Stimulated activated CD4-positive, alpha-beta T cell treated with anti-CD3 and anti-CD28 coated beads, Interleukin-15, amount 100 ng/mL, for 24 hours (primary cell): ENCODE data around the gene SARDH.

Source experiments
- DNase-seq: peaks from one replicate; pipeline ENCODE4 v3.0.0-alpha.2; 2020

The SARDH gene

DNA sequence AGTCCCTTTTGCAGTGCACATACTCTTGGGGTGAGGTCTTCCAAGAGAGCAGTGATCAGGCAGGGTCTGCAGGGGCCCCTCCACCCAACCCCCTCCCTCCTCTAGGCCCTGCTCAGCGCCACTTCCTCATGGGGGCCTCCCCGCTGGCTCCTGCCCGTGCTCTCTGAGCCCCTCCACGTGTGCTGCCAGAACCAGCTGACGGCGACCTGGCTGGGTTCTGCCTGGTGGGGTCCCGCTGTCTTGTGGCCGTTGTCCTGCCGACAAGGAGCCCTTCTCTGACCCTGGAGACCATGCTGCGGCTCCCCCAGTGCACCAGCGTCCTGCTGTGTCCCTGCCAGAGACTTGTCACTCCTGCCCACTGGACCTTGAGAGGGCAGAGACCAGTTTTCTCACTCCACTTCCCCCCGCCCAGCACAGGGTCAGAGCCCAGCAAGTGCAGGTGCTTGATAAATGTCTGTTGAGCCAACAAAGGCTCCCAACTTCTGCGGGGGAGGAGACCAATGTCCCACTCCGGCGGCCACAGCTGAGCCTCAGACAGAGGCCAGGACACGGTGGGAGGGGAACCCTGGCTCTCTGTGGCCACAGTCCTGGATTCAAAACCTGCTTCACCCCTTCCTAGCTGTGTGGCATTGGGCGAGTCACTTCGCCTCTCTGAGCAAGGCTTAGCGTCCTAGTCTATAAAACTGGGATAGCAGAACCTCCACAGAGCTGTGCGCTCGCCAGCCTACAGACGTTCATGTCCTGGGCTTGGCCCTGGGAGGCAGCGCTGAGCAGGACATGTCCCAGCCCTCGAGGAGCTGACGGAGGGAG, 24.8 kb downstream of the SARDH start:
- DNase-seq = no peak

DNA sequence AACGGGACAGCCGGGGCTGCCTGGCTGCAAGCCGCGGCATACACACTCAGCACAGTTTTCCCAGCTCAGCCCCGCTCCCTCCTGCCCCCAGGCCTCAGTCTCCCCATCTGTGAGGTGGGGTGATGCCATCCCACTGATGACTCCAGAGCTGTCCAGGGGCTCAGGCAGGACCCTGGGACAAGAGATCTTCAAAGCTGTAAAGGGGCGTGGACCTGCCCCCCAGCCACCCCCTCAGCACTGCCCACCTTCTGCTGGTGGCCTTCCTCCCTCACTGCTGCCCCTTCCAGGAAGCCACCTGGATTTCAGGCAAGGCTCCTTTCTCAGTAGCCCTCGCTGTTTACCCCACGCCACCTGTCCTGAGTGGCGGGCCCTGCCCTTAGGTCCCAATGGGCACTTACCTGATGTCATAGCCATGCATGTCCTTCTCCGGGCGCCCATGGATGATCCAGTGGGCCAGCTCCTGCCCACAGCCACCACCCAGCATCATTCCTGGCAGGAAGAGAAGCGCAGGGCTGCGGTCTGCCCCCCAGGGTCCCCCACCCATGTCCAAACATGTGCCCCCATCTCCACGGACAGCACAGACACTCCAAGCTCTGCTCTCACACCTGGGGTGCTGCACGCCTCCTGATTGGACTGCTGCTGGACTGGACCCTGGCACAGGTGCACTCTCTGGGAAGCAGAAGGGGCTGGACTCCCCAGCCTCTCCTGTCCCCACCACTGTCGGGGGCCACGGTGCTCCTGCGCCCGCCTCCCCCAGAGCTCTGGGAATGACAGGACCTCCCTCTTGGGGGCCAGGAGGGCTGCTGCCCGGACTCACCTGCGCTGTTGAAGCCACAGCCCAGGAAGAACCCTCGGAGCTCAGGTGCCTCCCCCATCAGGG, 25.7 kb downstream of the SARDH start:
- no peak for DNase-seq

DNA sequence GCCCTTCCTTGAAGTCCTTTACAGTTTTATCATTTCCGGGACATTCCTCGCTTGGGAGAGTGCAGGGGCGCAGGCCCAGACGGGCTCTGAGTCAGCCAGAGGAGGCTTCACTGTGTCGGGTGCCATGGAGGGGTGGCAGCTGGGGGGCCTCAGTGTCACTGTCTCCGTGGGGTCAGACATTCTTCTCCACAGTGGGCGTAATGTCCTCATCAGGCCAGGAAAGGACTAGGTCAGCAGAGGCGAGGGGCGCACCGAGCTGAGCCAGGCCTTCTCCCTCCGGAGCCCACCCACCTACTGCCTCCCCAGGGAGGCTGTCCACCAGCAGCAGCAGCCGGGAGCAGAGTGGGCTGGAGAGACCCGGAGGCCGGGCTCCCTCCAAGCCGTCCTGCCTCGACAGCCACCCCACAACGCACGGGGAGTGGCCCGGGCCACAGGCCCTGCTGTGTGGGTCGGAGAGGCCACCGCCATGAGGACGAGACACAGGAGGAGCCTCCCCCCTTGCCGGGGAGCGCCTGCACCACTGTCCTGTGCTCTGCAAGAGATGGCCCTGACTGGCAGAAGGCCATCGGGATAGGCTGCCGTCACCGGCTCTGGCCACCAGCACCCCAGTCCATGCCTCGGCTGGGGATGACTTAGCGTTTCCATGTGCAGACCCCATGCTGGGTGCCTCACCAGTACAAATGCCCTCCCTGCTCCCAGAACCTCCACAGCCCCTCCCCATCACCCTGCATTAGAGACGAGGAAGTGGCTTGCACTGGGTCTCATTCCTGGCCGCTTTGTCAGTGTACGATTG, 26.5 kb downstream of the SARDH start:
- DNase-seq = no peak

DNA sequence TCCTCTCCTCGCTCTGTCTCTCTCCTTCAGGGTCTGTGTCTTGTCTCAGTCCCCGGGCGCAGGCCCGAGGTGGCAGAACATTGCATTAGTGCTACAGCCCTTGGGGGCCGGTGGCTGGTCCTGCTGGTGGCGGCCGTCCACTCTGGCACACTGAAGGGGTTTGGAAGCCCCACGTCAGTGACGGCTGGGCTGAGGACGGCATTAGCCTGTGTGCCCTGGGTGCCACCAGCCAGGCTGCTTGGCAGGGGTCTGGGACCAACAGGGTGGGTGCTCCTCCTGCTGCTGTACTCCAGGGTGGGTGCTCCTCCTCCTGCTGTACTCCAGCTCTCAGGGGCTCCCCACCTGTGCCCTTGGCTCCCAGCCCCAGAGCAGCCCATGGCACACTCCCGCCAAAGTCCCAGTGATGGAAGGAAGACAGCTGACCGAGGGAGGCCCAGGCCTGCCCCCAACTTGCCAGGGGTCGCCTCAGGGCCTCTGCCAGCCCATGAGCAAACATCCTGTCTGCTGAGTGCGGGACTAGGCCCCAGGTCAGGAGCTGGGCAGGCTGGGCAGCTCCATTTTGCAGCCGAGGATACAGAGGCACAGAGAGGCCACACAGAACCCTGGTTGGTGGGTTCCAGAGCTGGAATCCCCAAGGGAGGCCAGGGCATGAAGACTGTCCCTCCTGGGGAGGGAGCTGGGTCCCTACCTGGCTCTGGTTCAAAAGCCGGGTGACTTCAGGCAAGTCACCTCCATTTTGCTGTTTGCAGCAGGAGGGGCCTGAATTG, 27.3 kb downstream of the SARDH start:
- DNase-seq = no peak

DNA sequence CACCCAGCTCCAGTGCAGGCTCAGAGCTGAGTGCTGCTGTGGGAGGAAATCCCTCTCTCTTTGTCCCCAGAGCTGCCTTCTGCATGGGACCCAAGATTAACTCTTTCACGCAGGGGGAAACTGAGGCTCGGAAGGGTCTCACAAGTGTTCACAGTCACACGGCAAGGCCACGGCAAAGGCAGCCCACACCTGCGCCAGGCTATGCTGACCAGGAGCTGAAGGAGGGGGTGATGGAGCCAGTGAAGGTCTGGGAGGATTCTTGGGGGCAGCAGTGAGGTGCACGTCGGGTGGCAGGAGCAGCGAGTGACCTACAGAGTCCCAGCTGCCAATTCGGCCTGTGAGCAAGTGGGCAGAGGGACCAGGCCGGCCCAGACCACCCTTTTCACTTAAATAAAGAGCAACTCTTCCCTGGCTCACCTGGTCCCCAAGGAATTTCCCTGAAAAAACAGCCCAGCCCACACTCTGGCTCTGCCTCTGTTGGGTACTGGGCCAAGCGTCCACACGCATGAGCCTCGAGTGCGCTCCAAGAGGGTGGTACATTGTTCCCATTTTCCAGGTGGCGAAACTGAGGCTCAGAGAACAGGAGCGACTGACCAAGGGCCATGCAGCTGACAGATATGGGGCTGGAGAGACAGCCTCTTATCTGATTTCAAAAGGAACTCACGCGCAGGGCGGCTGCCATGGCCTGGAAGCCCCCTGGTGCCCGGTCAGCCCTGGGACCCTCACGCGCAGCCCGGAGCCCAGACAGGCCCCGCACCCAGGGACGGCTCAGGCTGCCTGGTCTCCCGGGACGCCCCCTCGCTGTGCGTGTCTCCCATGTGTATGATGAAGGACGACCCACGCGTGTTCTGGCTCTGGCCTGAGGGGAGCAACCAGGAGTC, 28.2 kb downstream of the SARDH start:
- no peak for DNase-seq

DNA sequence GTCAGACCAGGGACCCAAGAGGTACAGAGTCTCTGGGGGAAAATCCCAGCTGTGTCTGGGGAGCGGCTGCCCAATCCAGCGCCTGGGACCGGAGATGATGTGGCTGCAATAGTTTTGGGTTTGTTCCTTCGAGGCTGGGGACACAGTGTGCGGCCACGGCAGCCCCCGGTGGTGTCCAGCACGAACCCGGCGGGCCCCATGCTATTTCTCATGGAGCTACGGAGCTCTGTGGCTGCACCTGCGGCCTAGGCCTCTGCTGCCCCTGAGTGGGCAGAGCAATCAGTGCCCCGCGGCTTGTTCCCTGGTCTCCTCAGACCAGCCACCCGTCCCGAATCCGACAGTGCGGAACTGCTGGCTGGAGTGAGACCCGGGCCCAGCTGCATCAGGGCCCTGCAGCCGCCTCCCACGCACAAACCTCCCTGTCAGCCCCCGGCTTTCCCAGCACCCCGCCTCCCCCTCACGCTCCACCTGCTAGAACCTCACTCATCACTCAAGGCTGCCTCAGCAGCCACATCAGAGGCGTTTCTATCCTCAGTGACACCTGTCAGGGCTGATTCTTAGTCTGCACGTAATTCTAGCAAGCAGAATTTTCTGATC, 29.0 kb downstream of the SARDH start:
- DNase-seq = peak; percentile 53

DNA sequence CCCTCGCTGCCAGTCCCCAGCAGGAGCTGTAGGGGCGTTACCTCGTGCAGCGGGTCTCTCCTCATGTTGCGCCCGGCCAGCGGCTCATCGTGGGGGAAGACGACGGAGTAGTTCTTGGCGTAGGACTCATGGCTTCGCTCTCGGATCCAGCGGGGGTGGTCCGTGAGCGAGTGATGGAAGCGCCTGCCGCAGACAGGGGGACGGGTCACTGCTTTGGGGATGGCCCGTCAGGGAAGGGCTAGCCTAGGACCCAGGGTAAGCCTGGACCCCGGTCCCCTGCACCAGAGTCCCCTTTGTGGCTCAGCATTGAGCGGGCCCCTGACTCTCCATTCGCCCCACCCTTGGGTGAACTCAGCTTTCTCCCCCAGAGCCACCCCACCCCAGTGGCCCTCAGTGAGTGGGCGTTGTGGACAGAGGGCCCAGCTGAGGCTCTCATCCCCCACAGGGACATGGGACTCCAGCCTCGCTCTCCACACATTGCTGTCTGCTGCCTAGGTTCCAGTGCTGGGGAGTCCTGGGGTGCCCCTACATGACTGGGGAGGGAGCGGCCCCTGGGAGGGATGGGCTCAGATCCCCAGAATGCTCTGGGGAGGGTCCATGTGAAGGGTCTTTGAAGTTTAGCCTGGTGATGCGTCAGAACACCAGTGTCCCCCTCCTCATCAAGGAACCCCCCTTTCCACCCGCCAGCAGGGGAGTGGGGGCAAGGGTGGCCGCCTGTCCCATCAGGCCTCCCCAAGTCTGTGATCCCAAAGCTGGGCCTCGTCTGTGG, 29.7 kb downstream of the SARDH start:
- DNase-seq = no peak

DNA sequence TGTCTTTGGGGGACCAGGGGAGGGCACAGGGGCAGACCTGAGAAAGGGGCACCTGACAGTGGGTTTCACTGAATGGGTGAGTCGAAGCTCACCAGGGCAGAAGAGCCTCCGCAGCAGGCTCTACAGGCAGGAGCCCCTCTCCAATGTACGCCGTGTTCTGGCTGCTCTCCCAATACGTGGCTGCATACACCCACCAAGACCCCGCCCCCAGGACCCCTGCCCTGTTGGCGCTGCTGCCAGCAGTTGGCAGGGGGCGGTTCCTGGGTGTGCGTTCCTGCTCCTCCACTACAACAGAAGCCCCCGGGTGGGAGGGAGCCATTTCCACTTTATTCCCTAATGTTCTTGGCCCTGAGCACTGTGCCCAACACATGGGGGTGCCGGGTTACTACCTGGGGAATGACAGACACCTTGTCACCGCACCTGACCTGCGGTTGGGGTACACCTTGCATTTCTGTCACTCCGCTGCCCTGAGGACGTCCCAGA, 30.3 kb downstream of the SARDH start:
- no peak for DNase-seq

DNA sequence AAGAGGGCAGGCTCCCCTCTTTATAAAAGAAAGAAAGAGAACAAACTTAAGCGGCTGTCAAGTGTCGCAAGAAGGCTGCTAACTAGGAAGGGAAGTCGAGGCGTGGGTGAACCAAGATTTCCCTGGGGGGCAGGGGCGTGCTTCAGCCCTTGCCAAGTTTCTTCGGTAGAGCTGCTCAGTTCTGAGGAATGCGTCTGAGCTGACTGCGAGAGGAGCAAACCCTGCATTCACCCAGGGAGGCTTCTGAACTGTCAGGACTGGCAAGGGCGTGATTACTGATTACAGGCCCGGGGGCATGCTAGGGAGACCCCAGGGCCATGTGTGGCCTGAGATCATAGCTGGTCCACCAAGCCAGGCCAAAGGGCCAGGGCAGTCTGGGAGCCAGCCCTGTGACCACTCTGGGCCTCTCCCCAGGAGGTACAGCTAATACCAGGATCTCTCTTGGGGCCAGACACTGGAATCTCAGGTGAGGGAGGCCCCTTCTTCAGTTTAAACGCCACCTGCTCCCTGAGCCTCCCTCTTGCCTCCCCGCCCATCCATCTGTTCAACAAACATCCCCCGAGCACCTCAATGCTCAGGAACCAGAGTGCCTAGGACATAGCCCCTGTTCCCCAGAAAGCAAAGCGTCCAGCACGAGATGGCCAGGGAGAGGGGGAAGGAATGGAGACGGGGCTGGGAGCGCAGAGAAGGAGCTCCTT, 30.9 kb downstream of the SARDH start:
- DNase-seq = no peak

DNA sequence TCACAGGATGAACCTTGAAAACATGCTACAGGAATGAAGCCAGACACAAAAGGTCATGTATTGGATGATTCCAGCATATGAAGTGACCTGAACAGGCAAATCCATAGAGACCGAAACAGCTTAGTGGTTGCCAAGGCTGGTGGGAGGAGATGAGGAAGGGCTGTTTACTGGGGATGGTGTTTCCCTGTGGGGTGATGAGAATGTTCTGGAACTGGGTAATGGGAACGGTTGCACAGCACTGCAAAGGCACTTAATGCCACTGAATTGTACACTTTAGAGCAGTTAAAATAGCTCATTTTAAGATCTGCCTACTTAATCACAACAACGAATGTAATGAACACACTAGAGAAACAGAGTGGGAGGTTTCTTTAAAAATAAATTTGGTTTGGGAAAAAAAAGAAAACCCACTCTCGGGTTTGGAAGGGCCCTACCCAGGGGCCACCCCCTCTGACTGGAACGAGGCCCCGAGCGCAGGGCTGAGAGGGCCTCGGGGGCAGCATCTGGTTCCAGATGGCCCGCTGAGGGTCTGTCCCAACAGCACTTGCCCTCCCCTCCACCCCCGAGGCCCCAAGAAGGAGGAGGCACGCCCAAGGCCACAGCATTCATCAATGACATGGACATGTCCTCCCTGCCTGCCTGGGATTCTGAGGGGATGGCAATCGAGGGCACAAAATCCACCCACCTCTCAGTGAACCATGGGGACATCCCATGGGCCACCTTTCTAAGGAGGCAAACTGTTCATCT, 31.7 kb downstream of the SARDH start:
- DNase-seq = no peak

DNA sequence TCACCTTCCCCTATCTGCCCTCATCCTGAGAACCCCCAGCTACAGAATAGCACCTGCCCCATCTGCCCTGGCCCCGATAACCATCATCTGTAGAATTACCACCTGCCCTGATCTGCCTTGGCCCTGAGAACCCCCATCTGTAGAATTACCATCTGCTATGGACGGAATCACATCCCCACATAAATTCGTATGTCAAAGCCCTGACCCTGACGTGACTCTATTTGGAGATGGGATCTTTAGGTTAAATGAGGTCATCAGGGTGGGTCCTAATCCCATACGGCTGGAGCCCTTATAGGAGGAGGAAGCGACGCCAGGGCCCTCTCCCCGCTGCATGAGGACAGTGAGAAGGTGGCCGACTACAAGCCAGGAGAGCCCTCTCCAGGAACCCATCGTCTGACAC, 32.6 kb downstream of the SARDH start:
- no peak for DNase-seq

DNA sequence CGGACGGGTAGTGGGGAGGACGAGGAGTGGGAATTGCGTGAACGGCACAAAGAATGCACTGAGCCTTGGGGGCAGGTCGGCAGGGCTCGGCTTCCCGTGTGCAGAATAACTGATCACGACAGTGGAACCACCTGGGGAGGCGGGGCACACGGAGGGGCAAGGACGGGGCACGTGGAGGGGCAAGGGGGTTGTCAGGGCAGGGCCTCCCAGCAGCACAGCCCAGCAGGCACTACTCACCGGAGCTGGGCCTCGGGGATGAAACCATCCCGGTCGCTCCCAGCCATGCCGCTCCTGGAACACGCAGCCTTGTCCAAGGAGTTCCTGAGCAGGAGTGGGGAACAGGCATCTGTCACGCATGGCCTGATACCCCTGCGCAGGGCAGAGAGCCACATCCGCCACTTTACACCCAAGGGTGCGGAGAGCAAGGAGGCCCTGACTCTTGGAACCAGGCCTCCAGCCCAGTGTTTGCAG, 33.4 kb downstream of the SARDH start:
- no peak for DNase-seq

DNA sequence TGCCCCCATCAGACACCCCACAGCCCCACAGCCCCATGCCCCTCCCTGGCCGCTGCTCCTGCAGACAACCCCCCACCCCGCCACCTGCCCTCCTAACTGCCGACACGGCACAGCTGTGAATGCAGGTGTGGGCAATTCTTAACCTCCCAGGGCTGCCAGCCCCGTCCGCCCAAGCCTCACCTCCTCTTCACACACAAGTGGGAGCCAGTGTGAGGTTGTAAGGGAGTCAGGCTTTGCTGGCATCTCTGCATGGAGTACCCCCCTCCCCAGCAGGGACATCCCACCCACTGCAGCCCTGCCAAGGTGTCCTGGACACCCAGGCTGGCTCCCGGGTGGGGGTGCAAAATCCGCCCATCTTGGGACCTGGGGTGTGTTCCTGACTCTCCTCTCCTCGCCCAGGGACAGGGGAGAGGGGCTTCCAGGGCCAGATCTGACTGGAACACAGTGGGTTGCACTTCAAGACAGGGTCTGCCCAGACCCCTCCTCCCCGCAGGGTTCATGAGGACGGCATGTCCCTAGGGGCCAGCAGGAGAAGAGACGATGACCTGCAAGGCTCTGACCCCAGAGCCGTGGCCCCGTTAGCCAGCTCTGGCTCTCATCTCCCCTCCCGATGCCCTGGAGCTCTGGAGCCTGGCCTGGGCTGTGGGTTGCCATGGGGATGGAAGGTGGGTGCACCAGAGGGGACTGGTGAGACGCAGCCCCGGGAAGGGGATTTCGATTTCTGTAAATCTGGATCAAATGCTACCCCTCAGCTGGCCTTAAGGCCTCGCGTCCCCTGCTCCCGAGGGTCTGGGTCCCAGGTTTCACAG, 34.4 kb downstream of the SARDH start:
- no peak for DNase-seq

DNA sequence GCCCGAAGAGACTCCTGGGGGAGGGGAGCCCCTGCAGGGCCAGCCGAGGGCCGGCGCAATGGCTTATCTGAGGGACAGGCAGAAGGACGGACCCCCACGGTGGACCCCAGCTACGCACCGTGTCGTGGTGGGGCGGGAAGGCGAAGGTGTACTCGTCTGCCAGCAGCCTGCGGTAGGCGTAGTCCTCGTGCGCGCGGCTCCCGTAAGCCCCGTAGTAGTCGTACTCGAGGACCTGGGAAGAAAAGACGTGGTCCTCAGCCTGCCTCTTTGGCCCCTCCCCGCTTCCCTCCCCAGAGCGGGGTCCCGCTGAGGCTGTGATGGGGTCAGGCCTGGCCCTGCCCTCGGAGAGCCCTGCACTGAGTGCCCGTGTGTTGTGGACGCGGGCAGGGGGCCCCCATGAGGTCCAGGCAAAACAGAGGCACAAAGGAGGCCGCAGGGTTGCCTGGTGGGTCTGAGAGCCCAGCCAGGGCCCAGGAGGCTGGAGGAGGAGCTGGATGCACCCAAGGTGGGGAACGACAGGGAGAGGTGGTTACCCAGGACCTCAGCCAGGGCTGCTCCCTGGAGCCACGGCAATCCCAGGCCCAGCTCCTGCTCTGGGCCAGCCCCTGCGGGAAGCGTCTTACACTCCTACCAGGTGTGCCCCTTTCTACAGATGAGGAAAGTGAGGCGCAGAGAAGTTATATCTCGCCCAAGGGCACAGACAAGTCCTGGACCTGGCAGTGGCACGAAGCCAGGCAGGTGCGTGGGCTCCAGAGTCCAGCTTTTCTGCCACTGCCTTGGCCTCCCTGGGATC, 35.2 kb downstream of the SARDH start:
- DNase-seq = no peak

DNA sequence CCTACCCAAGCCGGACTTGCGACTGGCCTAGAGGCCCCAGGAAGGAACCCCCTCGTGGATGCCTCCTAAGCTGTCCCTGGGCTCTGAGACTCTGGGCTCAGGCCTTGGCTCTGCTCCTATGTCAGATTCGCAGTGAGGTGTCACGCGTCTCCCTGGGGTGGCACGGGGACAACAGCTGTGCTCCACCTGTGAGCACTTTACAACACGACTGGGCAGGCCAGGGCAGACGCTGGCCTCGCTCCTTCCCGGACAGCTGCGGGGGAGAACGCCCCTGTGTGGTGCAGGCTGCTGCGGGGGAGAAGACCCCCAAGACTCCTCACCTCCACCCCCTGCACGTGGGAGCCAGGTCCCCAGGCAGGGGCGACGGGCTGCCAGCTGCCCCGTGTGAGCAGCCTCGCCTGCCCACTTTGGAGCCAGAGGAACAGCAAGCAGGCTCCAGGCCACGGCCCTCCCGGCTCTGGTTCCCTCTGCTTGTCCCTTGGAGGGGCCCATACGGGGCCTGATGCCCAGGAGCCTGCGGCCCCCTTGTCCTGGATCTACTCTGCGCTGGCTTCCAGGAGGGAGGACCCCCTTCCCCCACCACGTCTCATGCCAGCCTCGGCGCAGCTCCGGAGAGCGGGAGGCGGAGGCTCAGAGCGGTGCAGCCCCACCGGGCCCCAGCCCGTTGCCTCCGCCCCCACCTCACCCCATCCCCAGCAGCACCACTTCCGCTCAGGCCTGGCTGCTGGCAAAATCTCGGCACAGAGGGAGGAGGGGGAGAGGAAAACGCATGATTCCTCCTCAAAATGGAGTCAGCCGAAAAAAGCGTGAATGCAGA, 36.0 kb downstream of the SARDH start:
- peak; percentile 85 for DNase-seq
